Ectodermal cell (in vitro differentiated cells): ENCODE results near the gene TM4SF4.

Experiments used
- H3K27ac ChIP-seq: 2 replicates; pipeline ENCODE4 v1.7.0; 2013; ENCODE audit warnings: mild to moderate bottlenecking, low read depth, low read length; ENCODE audit not compliant: insufficient read depth, poor library complexity, severe bottlenecking
- H3K27me3 ChIP-seq: 2 replicates; pipeline ENCODE4 v1.7.0; 2013; ENCODE audit warnings: mild to moderate bottlenecking, low read length; ENCODE audit not compliant: insufficient read depth, control insufficient read depth, poor library complexity, severe bottlenecking
- H3K36me3 ChIP-seq: one replicate; pipeline ENCODE4 v1.7.0; 2013; ENCODE audit warnings: low read length; ENCODE audit not compliant: control insufficient read depth, insufficient read depth
- H3K4me1 ChIP-seq: one replicate; pipeline ENCODE4 v1.7.0; 2013; ENCODE audit warnings: low read length; ENCODE audit not compliant: control insufficient read depth, insufficient read depth
- H3K4me3 ChIP-seq: 2 replicates; pipeline ENCODE4 v1.7.0; 2013; ENCODE audit warnings: low read depth, low read length, control low read depth; ENCODE audit not compliant: insufficient read depth
- H3K9me3 ChIP-seq: 2 replicates; pipeline ENCODE4 v1.7.0; 2013; ENCODE audit warnings: mild to moderate bottlenecking, low read length, moderate library complexity; ENCODE audit not compliant: control insufficient read depth
- WGBS, 2 experiments: methylation state at CpG; one replicate each; pipeline ENCODE4 v1.1.7; 2013; ENCODE audit warnings: missing lambda C conversion rate in 2 of 2; 5-methylcytosine and 5-hydroxymethylcytosine counted together

TM4SF4 gene

DNA sequence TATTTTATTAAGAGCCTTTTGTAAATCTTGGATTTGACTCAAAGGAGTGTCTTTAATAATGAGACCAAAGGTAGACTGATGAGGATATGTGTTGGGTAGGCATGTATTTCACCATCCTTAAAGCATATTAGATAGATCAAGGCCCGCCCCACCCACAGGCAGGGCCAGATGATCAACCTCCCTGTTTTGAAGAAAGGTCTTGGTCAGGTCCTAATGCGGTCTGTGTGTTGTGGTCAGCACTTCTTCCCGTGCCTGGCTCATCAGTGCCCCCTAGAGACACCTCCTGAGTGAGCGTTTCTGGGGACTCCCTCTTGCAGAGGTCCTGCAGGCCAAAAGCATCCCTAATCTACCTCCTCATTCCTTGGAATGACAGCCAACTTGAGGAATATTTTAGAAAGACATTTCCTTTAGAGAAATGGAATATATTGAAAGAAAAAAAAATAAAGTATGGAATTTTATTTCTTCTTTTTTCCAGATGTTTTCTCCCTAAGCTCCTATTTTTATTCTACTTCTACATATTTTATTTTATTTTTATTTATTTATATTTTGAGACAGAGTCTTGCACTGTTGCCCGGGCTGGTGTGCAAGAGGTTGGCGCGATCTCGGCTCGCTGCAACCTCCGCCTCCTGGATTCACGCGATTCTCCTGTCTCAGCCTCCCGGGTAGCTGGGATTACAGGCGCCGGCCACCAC is 6.0 kb downstream of the TM4SF4 start:
- H3K36me3 ChIP-seq: no peaks in the 10 kb centered on the region
- no peaks in the 10 kb centered on the region for H3K27me3 ChIP-seq
- no peaks in the 10 kb centered on the region for H3K4me1 ChIP-seq
- H3K27ac ChIP-seq: no peak overlapping the region
- 70 to 73% methylated on average over 15 of the region's 15 CpGs for WGBS, 2 experiments
- no peaks in the 10 kb centered on the region for H3K9me3 ChIP-seq
- H3K4me3 ChIP-seq: no peak overlapping the region

DNA sequence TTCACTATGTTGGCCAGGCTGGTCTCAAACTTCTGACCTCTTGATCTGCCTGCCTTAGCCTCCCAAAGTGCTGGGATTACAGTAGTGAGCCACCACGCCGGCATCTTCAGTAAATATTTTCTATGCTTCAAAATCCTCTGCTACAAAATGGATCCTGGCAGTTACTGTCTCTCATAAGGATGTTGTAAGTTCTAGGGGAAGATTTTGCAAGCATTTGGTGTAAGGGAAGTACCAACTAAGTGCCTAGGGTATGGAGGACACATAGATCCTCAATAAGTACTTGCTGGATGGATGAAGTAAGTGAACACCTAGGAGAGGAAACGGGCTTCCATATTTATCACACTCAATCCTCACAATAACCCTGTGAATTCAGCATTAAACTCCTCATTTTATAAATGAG is 6.6 kb downstream of the TM4SF4 start:
- Histone ChIP-seq H3K9me3 (no peaks in the 10 kb centered on the region), H3K27me3 (no peaks in the 10 kb centered on the region), H3K4me3 (no peak overlapping the region), H3K4me1 (no peaks in the 10 kb centered on the region), H3K36me3 (no peaks in the 10 kb centered on the region), H3K27ac (no peak overlapping the region)
- WGBS, 2 experiments: 83 to 97% methylated on average over 2 to 3 of the region's 3 CpGs

DNA sequence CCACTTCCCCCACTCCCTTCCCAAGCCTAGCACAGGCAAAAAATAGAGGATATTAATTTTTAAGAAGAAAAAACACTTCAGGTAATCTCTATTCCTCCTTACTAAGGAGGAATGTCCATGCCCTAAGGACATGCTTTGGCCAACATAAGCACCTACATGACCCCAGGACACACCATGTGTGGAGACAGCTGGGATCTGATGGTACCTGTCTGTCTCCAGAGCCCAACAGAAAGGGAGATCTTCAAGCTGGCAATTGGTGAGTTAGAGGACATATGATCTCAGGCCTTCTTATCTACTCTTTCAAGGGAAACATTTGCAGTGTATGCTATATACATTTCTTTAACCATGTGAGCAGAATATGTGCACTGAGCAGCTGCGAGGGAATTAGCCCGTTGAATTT is 7.0 kb downstream of the TM4SF4 start:
- no peaks in the 10 kb centered on the region for H3K27me3 ChIP-seq
- whole genome bisulfite sequencing, 2 experiments: 86% methylated on average over 1 of the region's 2 CpGs; no CpG with 5 or more reads in 1 of the 2 experiments

DNA sequence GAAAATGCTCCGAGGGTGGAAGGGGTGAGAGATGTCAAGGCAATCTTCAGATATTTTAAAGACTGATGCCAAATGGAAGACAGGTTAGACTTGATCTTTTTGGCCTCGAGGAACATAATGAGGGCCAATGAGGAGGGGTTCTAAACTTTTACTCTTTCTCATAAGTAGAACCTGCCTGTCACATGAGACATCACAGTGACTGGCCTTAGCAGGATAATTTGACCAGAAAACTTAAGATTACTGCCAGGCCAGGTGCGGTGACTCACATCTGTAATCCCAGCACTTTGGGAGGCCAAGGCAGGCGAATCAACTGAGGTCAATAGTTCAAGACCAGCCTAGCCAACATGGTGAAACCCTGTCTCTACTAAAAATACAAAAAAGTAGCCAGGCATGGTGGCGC is 12.2 kb downstream of the TM4SF4 start:
- Histone ChIP-seq H3K9me3 (no peaks in the 10 kb centered on the region), H3K36me3 (no peaks in the 10 kb centered on the region), H3K4me1 (no peaks in the 10 kb centered on the region)

More for the DNA sequence above, 7.0 kb downstream of the TM4SF4 start:
- Histone ChIP-seq H3K27ac (no peak overlapping the region), H3K36me3 (no peaks in the 10 kb centered on the region), H3K4me1 (no peaks in the 10 kb centered on the region), H3K4me3 (no peak overlapping the region), H3K9me3 (no peaks in the 10 kb centered on the region)

DNA sequence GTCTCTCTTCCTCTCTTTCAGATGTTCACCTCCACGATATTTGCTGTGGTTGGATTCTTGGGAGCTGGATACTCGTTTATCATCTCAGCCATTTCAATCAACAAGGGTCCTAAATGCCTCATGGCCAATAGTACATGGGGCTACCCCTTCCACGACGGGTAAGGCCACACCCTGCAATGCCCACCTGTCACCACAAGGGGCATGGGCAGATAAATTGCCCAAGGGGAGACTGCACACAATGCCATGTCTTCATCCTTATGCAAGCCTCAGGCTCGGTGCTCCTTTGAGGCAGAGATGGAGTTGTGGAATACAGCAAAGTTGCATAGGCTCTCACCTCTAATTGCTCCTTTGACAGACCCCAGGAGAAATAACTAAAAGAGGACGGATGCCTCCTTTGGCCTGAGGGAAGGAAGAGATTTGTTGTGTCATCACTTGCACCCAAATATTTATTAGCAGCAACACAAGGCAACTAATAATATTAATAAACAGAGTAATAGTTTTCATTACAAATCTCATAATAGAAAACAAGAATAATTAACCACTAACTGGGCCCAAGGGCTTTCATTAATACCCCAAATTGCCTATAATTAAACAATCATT is 13.2 kb downstream of the TM4SF4 start:
- H3K27ac ChIP-seq: no peak overlapping the region
- no peaks in the 10 kb centered on the region for H3K36me3 ChIP-seq
- H3K4me1 ChIP-seq: no peaks in the 10 kb centered on the region
- no peaks in the 10 kb centered on the region for H3K27me3 ChIP-seq
- no peaks in the 10 kb centered on the region for H3K9me3 ChIP-seq
- 77% methylated on average over 6 of the region's 6 CpGs for WGBS, 2 experiments
- no peak overlapping the region for H3K4me3 ChIP-seq

More for the DNA sequence above, 12.2 kb downstream of the TM4SF4 start:
- Histone ChIP-seq H3K4me3 (no peak overlapping the region), H3K27ac (no peak overlapping the region), H3K27me3 (no peaks in the 10 kb centered on the region)
- 91 to 94% methylated on average over 5 of the region's 5 CpGs for whole genome bisulfite sequencing, 2 experiments

DNA sequence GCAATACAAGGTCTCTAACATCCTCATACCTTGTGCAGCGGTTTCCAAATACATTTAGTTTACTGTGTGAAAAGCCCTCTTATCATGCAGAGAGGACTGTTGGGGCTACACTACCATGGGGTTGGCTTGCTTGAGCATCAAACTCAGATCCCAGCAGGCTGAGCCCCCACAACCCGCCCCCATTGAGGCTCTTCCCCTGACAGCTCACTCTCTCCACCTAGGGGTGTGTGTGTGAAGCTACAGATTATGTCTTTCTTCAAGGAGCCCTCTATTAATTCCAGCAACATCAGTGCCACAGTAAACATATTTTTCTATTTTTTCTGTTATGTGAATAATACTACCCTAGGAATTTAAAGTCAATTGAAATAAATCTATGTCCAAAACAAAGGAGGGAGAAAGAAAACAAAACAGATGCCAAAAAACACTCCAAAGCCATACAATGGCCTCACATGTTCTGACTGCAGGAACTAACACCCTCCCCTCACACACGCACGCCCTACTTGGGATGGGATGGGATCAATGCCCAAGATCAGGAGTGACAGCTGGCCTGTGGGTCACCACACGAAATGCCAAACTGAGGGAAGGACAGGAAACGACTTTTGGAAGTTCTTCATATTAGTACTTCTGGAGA is 14.7 kb downstream of the TM4SF4 start:
- Histone ChIP-seq H3K4me1 (no peaks in the 10 kb centered on the region), H3K9me3 (no peaks in the 10 kb centered on the region), H3K36me3 (no peaks in the 10 kb centered on the region), H3K27ac (no peak overlapping the region), H3K4me3 (no peak overlapping the region), H3K27me3 (no peaks in the 10 kb centered on the region)
- 63 to 71% methylated on average over 5 to 6 of the region's 6 CpGs for WGBS, 2 experiments

DNA sequence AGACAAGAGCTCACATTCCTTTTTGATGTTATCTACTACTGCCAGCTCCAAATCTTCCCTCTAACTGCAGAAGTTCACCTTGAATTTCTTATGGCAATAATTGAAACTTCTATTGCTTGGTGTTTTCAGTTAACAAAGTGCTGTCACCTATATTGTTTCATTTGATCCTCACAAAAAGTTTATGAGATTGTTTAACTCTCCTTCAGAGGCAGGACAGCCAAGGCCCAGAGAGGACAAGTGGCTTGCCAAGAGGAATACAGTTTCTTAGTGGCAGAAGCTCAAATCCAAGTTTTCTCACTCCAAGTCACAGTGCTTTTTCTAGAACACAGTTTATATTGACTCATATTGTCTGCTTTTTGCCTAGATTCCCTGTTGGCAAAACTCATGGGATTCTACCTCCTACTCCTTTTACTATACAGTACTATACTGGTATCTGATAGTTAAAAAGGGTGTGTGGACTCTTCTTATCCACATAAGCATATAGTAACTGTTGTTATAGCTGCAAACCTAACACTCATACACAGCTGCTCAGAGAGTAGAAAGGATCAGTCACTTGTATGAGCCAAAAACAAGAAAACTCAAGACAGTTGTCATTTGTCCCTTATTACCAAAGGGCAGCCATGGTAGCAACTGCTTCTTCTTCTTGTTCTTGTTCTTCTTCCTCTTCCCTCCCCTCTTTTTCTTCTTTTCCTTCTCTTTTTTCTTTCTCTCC is 15.9 kb downstream of the TM4SF4 start:
- Histone ChIP-seq H3K4me1 (no peaks in the 10 kb centered on the region), H3K27ac (no peak overlapping the region), H3K36me3 (no peaks in the 10 kb centered on the region), H3K4me3 (no peak overlapping the region), H3K27me3 (no peaks in the 10 kb centered on the region), H3K9me3 (no peaks in the 10 kb centered on the region)

DNA sequence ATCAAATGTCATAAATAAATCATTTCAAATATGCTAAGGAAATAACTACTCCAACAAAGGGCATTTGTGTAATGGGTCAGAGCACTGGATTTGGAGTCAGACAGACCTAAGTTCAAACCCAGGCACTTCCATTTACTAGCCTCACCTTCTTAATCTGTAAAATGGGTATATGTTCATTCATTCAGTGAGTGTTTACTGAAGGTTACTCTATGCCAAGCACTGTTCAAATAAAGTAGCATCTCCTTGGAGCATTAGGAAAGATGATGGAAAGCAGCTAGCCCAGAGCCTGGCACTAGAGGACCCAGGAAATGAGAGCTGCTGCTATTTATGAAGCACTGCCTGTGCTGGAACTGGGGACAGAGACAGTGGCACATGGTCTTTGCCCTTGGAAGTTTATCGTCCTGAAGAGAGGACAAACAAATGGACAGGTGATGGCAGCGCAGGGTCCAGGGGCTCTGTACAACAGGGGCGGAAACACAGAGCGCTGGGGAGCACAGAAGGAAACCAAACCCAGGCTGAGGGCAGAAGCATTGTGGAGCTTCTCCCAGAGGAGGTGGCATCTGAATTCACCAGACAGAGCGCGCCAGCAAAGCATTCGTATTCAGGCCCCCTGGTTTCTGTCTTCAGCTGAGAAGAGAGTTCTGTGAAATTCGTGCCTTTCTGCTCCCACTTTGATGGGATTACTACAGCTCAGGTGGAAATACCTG is 19.0 kb downstream of the TM4SF4 start:
- 90 to 94% methylated on average over 8 of the region's 8 CpGs for WGBS, 2 experiments
- Histone ChIP-seq H3K9me3 (no peaks in the 10 kb centered on the region), H3K27me3 (no peaks in the 10 kb centered on the region), H3K4me3 (no peak overlapping the region), H3K27ac (no peak overlapping the region), H3K4me1 (no peaks in the 10 kb centered on the region), H3K36me3 (no peaks in the 10 kb centered on the region)

DNA sequence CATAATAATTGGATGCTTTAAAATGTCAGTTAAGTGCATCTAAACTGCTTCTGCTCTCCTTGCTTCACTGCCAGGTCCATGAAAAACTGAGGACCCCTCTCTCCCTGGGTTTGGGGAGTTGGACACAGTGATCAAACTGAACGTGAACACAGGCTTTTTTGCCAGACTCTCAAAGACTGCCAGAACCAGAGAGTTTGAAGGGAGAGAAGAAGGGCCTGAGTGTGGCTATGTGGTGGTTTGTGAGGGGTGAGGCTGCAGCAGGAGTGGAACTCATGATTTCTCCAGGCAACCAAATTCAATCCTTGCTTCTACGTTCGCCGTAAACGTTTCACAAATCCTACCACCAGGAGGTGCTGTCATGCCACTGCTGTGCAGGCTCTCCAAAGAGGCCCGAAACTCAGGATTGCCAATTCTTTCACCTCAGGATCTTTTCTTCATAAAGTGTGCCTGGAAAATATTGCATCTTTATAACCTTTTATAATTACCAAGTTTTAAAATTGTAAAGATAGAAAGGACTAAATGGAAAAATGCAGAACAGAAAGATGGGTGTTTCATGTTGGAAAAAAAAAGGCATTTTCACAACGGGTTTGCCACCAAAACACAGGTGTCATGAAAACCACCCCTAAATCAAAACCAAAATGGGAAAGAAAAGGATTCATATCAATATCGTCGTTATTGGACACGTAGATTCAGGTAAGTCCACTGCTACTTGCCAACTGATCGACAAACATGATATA is 19.7 kb downstream of the TM4SF4 start:
- H3K36me3 ChIP-seq: no peaks in the 10 kb centered on the region
- WGBS, 2 experiments: 38 to 40% methylated on average over 11 of the region's 11 CpGs
- no peaks in the 10 kb centered on the region for H3K9me3 ChIP-seq
- H3K4me3 ChIP-seq: no peak overlapping the region
- no peak overlapping the region for H3K27ac ChIP-seq
- no peaks in the 10 kb centered on the region for H3K27me3 ChIP-seq
- H3K4me1 ChIP-seq: no peaks in the 10 kb centered on the region
